ENCODE measurements around the gene CDH13.

CDH13 gene

GRCh38 chr16:83397601-83398291, 771.0 kb downstream of the CDH13 start:
- Histone ChIP-seq H2AFZ (ENCODE audit: low read depth, low read length) (no peak overlapping the region), H3K9ac (ENCODE audit: low read length) (no peak overlapping the region), H4K20me1 (ENCODE audit: insufficient read depth, low read length) (no peaks in the 10 kb centered on the region), H3K36me3 (replicated peaks; ENCODE audit: low read depth, low read length) (no peaks in the 10 kb centered on the region), H3K4me2 (ENCODE audit: low read length) (no peak overlapping the region), H3K27ac (ENCODE audit: low read length) (no peak overlapping the region), H3K79me2 (ENCODE audit: low read length) (no peaks in the 10 kb centered on the region), H3K4me1 (ENCODE audit: low read length) (no peaks in the 10 kb centered on the region), H3K9me3 (ENCODE audit: insufficient read depth, low read length) (no peaks in the 10 kb centered on the region), H3K27me3 (ENCODE audit: low read depth, low read length) (no peaks in the 10 kb centered on the region), H3K4me3 (ENCODE audit: low read length) (no peak overlapping the region)
- TF ChIP-seq EZH2phosphoT487 (IDR thresholded peaks at IDR 0.05; ENCODE audit: low read depth) (no peak), CTCF (IDR thresholded peaks at IDR 0.05; ENCODE audit: low read depth, low read length) (no peak)

DNA sequence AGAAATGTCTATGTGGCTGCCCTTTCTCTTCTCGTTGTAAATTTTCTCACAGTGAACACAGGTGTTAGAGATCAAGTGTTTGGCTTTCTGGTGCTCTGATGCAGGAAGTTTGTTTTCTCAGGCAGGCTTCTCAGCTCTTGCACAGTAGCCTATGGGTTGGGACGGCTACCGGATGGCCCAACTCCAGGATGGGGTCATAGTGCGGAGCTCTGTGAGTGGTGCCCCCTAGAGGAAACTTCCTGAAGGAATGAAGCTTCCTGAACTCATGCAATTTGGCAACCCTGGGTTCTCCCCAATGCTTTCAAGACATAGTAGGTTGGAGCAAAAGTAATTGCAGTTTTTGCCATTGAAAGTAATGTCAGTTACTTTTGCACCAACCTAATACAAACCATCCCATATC, 773.5 kb downstream of the CDH13 start:
- Histone ChIP-seq H3K4me1 (ENCODE audit: low read length) (no peaks in the 10 kb centered on the region), H3K4me3 (ENCODE audit: low read length) (no peak overlapping the region), H2AFZ (ENCODE audit: low read depth, low read length) (no peak overlapping the region), H3K27me3 (ENCODE audit: low read depth, low read length) (no peaks in the 10 kb centered on the region), H3K79me2 (ENCODE audit: low read length) (no peaks in the 10 kb centered on the region), H3K27ac (ENCODE audit: low read length) (no peak overlapping the region), H3K4me2 (ENCODE audit: low read length) (no peak overlapping the region), H4K20me1 (ENCODE audit: insufficient read depth, low read length) (no peaks in the 10 kb centered on the region; the same call in 1 of the 2 replicates), H3K9me3 (ENCODE audit: insufficient read depth, low read length) (no peaks in the 10 kb centered on the region), H3K9ac (ENCODE audit: low read length) (no peak overlapping the region), H3K36me3 (replicated peaks; ENCODE audit: low read depth, low read length) (no peaks in the 10 kb centered on the region)
- TF ChIP-seq CTCF (IDR thresholded peaks at IDR 0.05; ENCODE audit: low read depth, low read length): no peak
- TF ChIP-seq EZH2phosphoT487 (IDR thresholded peaks at IDR 0.05; ENCODE audit: low read depth): no peak

DNA sequence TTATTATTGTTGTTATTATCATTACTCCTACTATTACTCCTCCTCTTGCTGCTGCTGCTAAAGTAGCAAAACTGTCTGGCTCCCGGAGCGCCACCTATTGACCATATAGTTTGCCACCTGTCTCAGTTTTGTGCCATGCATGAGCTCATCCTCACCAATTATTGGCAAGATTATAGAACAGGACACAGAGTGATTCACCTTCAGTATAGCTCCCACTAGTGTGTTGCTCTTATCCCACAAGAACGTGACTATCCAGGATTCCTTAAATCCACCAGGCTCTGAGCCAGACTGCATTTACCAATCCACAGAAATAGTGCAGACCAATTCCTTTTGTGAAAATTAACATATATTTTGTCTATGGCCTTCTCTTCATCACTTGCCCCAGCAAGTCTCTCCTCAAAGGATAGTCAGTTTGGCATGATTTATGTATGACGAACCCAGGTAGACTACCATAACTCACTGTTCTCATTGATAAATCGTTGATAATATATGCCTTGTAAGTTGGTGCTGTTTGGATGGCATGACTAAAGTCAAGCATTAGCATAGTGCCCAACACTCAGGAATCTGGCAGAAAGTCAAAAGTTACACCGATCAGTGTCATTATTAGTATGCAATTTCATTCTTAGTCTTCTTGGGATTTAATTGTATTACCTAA, 775.5 kb downstream of the CDH13 start:
- Histone ChIP-seq H3K4me3 (ENCODE audit: low read length) (no peak overlapping the region), H3K79me2 (ENCODE audit: low read length) (no peaks in the 10 kb centered on the region), H3K4me2 (ENCODE audit: low read length) (no peak overlapping the region), H3K4me1 (ENCODE audit: low read length) (no peaks in the 10 kb centered on the region), H4K20me1 (ENCODE audit: insufficient read depth, low read length) (no peaks in the 10 kb centered on the region; the same call in 1 of the 2 replicates), H3K9me3 (ENCODE audit: insufficient read depth, low read length) (no peaks in the 10 kb centered on the region), H3K27ac (ENCODE audit: low read length) (no peak overlapping the region), H3K9ac (ENCODE audit: low read length) (no peak overlapping the region), H3K36me3 (replicated peaks; ENCODE audit: low read depth, low read length) (no peaks in the 10 kb centered on the region), H3K27me3 (ENCODE audit: low read depth, low read length) (no peaks in the 10 kb centered on the region), H2AFZ (ENCODE audit: low read depth, low read length) (no peak overlapping the region)
- TF ChIP-seq EZH2phosphoT487 (IDR thresholded peaks at IDR 0.05; ENCODE audit: low read depth): no peak
- no peak for TF ChIP-seq CTCF (IDR thresholded peaks at IDR 0.05; ENCODE audit: low read depth, low read length)

DNA sequence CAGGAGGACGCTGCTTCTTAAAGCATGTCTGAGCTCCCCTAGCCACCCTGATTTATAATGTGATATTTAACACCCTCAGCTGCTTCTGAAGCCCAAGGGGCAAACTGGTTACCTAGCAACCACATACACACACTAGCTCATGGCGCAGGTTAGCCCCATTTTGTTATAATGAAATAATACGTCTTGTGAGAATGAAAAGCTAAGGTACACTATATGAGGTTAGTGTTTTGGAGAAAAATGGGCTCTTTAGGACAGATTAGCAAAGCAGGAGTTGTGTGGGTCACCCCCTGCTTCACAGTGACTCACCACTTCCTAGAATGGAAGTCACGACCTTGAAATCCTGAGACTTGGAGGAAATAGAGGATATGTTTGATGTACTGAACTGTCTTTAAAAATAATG, 776.2 kb downstream of the CDH13 start:
- Histone ChIP-seq H3K27ac (ENCODE audit: low read length) (no peak overlapping the region), H4K20me1 (ENCODE audit: insufficient read depth, low read length) (no peaks in the 10 kb centered on the region; the same call in 1 of the 2 replicates), H3K27me3 (ENCODE audit: low read depth, low read length) (no peaks in the 10 kb centered on the region), H3K79me2 (ENCODE audit: low read length) (no peaks in the 10 kb centered on the region), H3K9me3 (ENCODE audit: insufficient read depth, low read length) (no peaks in the 10 kb centered on the region), H3K4me2 (ENCODE audit: low read length) (no peak overlapping the region), H3K4me1 (ENCODE audit: low read length) (no peaks in the 10 kb centered on the region), H3K4me3 (ENCODE audit: low read length) (no peak overlapping the region), H3K9ac (ENCODE audit: low read length) (no peak overlapping the region), H3K36me3 (replicated peaks; ENCODE audit: low read depth, low read length) (no peaks in the 10 kb centered on the region), H2AFZ (ENCODE audit: low read depth, low read length) (no peak overlapping the region)
- TF ChIP-seq EZH2phosphoT487 (IDR thresholded peaks at IDR 0.05; ENCODE audit: low read depth): no peak
- TF ChIP-seq CTCF (IDR thresholded peaks at IDR 0.05; ENCODE audit: low read depth, low read length): no peak

Measured in OCI-LY3 (cell line).